Nephron progenitor cell (in vitro differentiated cells): ENCODE data around the gene ELF1.

Experiments
- DNase-seq: peaks from one replicate; pipeline ENCODE4 v3.0.0; 2021
- H3K27ac Mint-ChIP-seq: 2 replicates; pipeline ENCODE4 v1.8.0; 2021; ENCODE audit warnings: mild to moderate bottlenecking, moderate library complexity, mixed read lengths
- H3K27me3 Mint-ChIP-seq: 2 replicates; pipeline ENCODE4 v1.8.0; 2021; ENCODE audit warnings: mild to moderate bottlenecking, low read depth, mixed read lengths; ENCODE audit not compliant: poor library complexity
- H3K36me3 Mint-ChIP-seq: 2 replicates; pipeline ENCODE4 v1.8.0; 2021; ENCODE audit warnings: low read depth, mixed read lengths
- H3K4me1 Mint-ChIP-seq: 2 replicates; pipeline ENCODE4 v1.8.0; 2021; ENCODE audit warnings: mixed read lengths
- H3K4me3 Mint-ChIP-seq: 2 replicates; pipeline ENCODE4 v1.8.0; 2021; ENCODE audit warnings: mild to moderate bottlenecking, moderate library complexity, mixed read lengths
- H3K9me3 Mint-ChIP-seq: 2 replicates; pipeline ENCODE4 v1.8.0; 2021; ENCODE audit warnings: mild to moderate bottlenecking, moderate library complexity, mixed read lengths
- TF ChIP-seq, protein P1 (sequence below): fragments of 200-600 bp; sonication (generic); IDR thresholded peaks from 2 replicates; pipeline ENCODE4 v1.5.0; 2021; ENCODE audit warnings: antibody characterized with exemption

Gene ELF1

DNA sequence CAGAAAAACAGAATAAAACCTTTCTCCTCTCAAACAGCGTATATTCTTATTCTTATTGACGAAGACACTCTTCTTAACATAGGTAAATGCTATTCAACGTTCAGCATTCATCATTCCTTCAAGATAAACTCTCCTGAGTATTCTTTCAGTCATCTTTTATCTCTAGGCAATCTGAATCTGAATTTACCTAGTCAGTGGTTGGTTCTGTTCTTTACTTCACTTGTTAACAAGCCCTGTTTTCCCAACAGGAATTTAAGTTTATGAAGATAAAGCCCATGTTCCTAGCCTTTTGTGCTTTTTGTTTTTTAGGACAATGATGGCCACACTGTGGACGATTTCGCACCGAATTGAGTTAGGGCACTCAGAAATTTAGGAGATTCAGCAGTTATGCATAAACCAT is 3.2 kb downstream of the ELF1 start:
- H3K27ac Mint-ChIP-seq = no peak overlapping the region
- no peak overlapping the region for H3K4me3 Mint-ChIP-seq
- H3K4me1 Mint-ChIP-seq = peaks cover 22% of the 10 kb centered on the region
- TF ChIP-seq, protein P1, sequence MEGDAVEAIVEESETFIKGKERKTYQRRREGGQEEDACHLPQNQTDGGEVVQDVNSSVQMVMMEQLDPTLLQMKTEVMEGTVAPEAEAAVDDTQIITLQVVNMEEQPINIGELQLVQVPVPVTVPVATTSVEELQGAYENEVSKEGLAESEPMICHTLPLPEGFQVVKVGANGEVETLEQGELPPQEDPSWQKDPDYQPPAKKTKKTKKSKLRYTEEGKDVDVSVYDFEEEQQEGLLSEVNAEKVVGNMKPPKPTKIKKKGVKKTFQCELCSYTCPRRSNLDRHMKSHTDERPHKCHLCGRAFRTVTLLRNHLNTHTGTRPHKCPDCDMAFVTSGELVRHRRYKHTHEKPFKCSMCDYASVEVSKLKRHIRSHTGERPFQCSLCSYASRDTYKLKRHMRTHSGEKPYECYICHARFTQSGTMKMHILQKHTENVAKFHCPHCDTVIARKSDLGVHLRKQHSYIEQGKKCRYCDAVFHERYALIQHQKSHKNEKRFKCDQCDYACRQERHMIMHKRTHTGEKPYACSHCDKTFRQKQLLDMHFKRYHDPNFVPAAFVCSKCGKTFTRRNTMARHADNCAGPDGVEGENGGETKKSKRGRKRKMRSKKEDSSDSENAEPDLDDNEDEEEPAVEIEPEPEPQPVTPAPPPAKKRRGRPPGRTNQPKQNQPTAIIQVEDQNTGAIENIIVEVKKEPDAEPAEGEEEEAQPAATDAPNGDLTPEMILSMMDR = no peak
- H3K9me3 Mint-ChIP-seq = no peaks in the 10 kb centered on the region
- DNase-seq = no peak
- H3K36me3 Mint-ChIP-seq = peaks cover 4% of the 10 kb centered on the region
- H3K27me3 Mint-ChIP-seq = no peaks in the 10 kb centered on the region

DNA sequence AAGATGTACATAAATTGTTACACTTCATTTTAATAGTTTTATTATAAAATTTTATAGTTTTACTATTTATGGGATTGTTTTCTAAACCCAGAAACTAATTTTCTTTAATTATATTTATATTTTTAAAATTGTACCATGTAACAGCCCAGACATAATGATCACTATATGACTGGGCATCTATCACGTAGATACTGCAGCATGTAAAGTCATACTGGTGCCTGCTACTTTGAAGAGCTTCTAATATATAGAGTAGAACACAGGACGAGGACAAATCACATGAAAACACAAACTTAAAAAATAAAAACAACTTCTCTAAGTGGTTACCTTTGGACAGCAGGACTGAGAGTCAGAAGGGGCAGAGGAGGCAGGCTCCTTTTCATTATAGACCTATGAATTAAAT is 5.3 kb downstream of the ELF1 start:
- Mint-ChIP-seq H3K27ac (no peak overlapping the region), H3K4me1 (peaks cover 15% of the 10 kb centered on the region), H3K4me3 (no peak overlapping the region), H3K27me3 (no peaks in the 10 kb centered on the region), H3K9me3 (no peaks in the 10 kb centered on the region), H3K36me3 (peaks cover 4% of the 10 kb centered on the region)
- DNase-seq = no peak
- TF ChIP-seq, protein P1 = no peak

DNA sequence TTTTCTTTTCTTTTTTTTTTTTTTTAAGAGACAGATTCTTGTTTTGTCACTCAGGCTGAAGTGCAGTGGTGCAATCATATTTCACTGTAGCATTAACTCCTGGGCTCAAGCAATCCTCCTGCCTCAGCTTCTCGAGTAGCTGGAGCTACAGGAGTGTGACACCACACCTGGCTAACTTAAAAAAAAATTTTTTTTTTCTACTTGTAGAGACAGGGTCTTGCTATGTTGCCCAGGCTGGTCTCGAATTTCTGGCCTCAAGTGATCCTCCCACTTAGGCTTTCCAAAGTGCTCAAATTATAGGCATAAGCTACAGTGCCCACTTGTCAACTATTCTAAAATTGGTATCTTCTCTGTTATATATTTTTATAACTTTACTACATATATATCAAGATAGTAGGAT is 6.6 kb downstream of the ELF1 start:
- H3K4me3 Mint-ChIP-seq = no peak overlapping the region
- peaks cover 9% of the 10 kb centered on the region for H3K36me3 Mint-ChIP-seq
- TF ChIP-seq, protein P1 = no peak
- DNase-seq = no peak
- no peak overlapping the region for H3K27ac Mint-ChIP-seq
- peaks cover 5% of the 10 kb centered on the region for H3K4me1 Mint-ChIP-seq
- no peaks in the 10 kb centered on the region for H3K9me3 Mint-ChIP-seq
- H3K27me3 Mint-ChIP-seq = no peaks in the 10 kb centered on the region

DNA sequence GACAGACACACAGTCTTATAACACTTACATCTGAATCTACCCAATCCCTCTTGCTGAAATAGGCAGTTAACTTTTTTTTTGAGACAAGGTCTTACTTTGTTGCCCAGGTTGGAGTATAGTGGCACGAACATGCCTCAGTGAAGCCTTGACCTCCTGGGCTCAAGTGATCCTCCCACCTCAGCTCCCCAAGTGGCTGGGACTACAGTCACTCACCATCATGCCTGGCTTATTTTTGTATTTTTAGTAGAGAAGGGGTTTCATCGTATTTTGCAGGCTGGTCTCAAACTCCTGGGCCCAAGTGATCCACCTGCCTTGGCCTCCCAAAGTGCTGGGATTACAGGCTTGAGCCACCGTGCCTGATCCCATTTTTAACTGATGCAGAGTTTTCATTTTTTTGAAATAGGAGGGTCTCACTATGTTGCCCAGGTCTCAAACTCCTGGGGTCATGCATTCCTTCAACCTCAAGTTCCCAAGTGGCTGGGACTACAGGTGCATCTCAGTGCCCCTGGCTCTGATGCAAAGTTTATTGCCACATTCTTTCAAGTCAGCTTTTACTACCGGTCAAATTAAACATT is 7.6 kb downstream of the ELF1 start:
- TF ChIP-seq, protein P1 = no peak
- H3K4me1 Mint-ChIP-seq = peaks cover 4% of the 10 kb centered on the region
- no peak overlapping the region for H3K4me3 Mint-ChIP-seq
- peaks cover 9% of the 10 kb centered on the region for H3K36me3 Mint-ChIP-seq
- H3K9me3 Mint-ChIP-seq = no peaks in the 10 kb centered on the region
- DNase-seq = no peak
- H3K27ac Mint-ChIP-seq = no peak overlapping the region
- H3K27me3 Mint-ChIP-seq = no peaks in the 10 kb centered on the region

DNA sequence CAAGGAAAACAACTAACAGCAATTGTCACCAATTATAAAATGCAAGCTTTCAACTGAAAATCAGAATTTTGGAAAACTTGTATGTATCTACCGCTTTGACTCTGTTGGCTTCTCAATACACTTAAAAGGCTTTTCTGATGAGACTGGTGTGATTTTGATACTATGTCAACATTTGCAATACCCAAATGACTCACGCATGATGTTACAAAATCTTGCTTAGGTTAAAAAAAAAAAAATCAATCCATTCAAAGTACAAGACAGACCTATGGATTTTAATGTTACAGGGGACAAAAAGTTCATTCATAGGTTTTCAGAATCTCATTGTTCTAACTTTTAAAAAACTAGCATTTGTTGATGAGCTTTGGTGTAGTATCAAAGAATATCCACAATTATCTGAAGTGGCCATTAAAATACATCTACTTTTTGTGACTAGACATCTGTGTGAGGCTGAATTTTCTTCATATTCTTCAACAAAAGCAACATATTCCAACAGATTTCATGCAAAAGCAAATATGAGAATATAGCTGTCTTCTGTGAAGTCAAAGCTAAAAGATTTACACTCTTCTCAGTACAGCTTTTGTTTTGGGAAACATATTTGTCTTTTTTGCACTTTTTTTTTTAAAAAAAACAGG is 10.7 kb downstream of the ELF1 start:
- Mint-ChIP-seq H3K9me3 (no peaks in the 10 kb centered on the region), H3K27ac (no peak overlapping the region), H3K27me3 (no peaks in the 10 kb centered on the region), H3K36me3 (peaks cover 9% of the 10 kb centered on the region), H3K4me3 (no peak overlapping the region), H3K4me1 (peaks cover 21% of the 10 kb centered on the region)
- TF ChIP-seq, protein P1 = no peak
- no peak for DNase-seq

DNA sequence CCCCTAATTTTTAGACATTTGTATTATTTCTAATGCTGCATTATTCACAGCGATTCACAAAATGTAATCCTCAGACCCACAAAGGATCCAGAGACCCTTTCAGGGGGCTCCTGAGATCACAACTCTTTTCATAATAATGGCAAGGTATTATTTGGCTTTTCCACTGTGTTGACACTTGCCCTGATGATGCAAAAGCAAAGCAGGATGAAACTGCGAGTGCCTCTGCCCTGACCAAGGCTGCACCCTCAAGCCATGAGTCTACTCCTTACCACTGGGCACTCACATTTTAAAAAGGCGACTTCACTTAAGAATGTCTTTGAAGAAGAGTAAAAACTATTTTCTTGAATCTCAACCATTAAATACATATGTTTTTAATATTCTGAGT is 11.4 kb downstream of the ELF1 start:
- TF ChIP-seq, protein P1 = no peak
- Mint-ChIP-seq H3K4me3 (no peak overlapping the region), H3K9me3 (no peaks in the 10 kb centered on the region), H3K4me1 (peaks cover 21% of the 10 kb centered on the region), H3K27ac (no peak overlapping the region), H3K36me3 (peaks cover 5% of the 10 kb centered on the region), H3K27me3 (no peaks in the 10 kb centered on the region)
- DNase-seq = no peak
